ENCODE data around the gene PGA5.
A peak's percentile ranks its signal among the peaks of the same experiment; 100 is the strongest.
"Not testable (repeated sequence)": the region's sequence is repeated elsewhere in the genome, so short reads cannot be mapped to it uniquely, and the experiment has no call there.

Gene PGA5

GRCh38 chr11:61248071-61248470, 7.1 kb downstream of the PGA5 start:
- not testable (repeated sequence) for H3K4me1 Mint-ChIP-seq; DNase-seq (ENCODE audit: low spot score in 2 of 2); H3K36me3 Mint-ChIP-seq; H3K27ac Mint-ChIP-seq; H3K9me3 Mint-ChIP-seq; H3K4me3 Mint-ChIP-seq; ATAC-seq

DNA sequence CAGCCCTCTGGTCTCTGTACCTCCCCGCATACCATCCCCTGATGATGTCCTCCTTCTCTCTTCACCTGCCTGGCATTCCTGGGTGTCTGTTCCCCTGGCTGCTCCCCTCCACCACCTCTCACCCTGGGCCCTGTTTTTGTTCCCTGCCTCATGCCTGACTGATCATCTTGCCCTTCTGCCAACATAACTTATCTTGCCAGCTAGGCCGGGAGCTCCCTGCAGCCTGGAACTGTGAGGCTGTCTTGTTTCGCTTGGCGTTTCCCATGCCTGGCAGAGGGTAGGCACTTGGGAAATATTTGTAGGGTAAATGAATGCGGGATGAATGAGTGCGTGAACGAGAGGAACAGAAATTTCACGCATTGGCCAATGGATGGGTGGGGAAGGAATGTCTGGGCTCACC, 8.2 kb downstream of the PGA5 start:
- H3K9me3 Mint-ChIP-seq; H3K36me3 Mint-ChIP-seq; H3K4me1 Mint-ChIP-seq; ATAC-seq; DNase-seq (ENCODE audit: low spot score in 2 of 2); H3K4me3 Mint-ChIP-seq; H3K27ac Mint-ChIP-seq: not testable (repeated sequence)

DNA sequence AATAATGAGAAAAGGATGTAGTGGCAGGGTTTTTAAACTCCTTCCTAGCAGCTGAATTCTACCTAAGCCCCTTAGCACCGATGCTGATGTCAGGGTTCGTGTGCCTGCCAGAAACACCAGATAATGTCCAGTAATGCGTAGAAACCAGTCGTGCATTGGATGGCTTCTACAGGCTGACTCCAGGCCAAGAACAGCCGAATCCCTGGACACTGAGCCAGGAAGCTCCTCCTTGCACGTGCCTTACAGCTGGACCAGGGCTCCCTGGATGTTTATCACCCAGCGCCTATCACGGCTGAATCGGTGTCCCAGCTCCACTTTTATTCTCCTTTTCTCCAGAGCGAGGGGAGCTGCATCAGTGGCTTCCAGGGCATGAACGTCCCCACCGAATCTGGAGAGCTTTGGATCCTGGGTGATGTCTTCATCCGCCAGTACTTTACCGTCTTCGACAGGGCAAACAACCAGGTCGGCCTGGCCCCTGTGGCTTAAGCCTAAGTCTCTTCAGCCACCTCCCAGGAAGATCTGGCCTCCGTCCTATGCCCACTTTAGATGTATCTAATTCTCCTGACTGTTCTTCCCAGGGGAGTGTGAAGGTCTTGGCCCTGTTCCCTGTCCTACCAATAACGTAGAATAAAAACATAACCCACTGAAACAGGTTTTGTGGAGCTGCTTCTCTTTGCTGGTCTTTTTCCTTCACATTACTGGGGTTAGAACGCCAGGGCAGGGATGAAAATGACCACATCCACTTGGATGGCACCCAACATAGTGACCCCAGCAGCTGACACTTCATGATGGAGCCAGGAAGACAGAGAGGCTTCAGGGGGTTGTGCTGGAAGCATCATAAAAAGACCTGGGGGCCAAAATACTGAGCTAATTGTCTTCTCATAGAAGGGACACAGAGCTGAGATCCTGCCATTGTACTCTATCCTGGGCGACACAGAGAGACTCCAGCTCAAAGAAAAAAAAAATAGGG, 10.1 kb downstream of the PGA5 start:
- DNase-seq (ENCODE audit: low spot score in 2 of 2); H3K36me3 Mint-ChIP-seq; H3K4me3 Mint-ChIP-seq; ATAC-seq; H3K9me3 Mint-ChIP-seq; H3K27ac Mint-ChIP-seq; H3K4me1 Mint-ChIP-seq: not testable (repeated sequence)

GRCh38 chr11:61252332-61252731, 11.4 kb downstream of the PGA5 start:
- not testable (repeated sequence) for H3K4me3 Mint-ChIP-seq; H3K36me3 Mint-ChIP-seq; DNase-seq (ENCODE audit: low spot score in 2 of 2); H3K4me1 Mint-ChIP-seq; ATAC-seq; H3K9me3 Mint-ChIP-seq; H3K27ac Mint-ChIP-seq

- H3K27ac Mint-ChIP-seq, result no peak overlapping the region
- H3K4me3 Mint-ChIP-seq, result no peak overlapping the region
- H3K9me3 Mint-ChIP-seq, result no peaks in the 10 kb centered on the region
- peaks cover 7% of the 10 kb centered on the region for H3K4me1 Mint-ChIP-seq
- no peaks in the 10 kb centered on the region for H3K36me3 Mint-ChIP-seq
- peak; percentile 57 to 86 for DNase-seq (ENCODE audit: low spot score in 2 of 2)
- ATAC-seq, result peak; percentile 84
These were observed 13.5 kb downstream of the PGA5 start for GRCh38 chr11:61254403-61255025.

DNA sequence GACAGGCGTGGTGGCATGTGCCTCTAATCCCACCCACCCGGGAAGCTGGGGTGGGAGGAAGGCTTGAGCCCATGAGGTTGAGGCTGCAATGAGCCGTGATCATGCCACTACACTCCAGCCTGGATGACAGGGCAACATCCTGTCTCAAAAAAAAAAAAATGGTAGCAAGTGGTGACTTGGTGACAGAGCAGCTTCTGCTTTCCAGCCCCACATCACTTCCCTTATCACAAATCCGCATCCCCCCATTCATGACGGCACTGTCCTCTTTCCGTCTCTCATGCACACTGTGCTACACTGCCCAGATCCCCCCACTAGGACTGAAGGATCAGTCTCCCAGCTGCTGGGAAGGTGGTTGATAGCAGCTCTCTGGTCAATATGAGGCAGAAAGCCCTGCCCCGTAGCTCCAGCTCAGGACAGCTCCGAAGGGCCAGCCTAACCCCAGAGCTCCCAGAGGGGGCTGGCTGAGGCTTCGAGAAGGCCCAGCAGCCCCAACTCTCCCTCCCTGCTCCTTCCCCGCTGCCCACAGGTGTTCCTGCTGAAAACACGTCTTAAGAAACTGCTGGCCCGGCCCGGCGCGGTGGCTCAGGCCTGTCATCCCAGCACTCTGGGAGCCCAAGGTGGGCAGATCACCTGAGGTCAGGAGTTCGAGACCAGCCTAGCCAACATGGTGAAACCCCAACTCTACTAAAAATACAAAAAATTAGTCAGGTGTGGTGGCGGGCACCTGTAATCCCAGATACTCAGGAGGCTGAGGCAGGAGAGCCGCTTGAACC, 15.9 kb downstream of the PGA5 start:
- ATAC-seq, result no peak
- Mint-ChIP-seq H3K4me3 (no peak overlapping the region), H3K9me3 (no peaks in the 10 kb centered on the region), H3K36me3 (no peaks in the 10 kb centered on the region), H3K4me1 (peaks cover 7% of the 10 kb centered on the region), H3K27ac (no peak overlapping the region)
- DNase-seq (ENCODE audit: low spot score in 2 of 2), result no peak

DNA sequence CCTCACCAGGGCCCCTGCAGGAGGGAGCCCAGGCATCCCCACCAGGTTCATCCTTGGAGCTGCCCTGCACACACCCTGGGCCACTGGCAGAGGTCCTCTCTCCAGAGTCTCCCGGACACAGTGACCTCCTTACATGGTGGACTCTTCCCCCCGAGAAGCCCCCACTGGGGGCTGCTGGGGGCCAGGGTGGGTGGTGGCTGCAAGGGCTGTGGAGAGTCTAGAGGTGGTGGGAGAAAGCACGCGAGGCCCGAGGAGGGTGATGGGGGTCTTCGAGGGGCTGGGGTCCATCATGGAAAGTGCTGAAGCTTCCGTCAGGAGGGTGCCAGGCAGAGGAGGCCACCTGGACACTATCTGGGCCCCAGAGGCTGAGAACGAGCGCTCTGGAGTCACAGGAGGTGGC, 17.6 kb downstream of the PGA5 start:
- H3K36me3 Mint-ChIP-seq, result no peaks in the 10 kb centered on the region
- peaks cover 7% of the 10 kb centered on the region for H3K4me1 Mint-ChIP-seq
- ATAC-seq (no peak), DNase-seq (ENCODE audit: low spot score in 2 of 2) (no peak)
- no peak overlapping the region for H3K27ac Mint-ChIP-seq
- H3K4me3 Mint-ChIP-seq, result no peak overlapping the region
- no peaks in the 10 kb centered on the region for H3K9me3 Mint-ChIP-seq

- Mint-ChIP-seq H3K9me3 (no peaks in the 10 kb centered on the region), H3K4me3 (no peak overlapping the region), H3K27ac (no peak overlapping the region), H3K36me3 (no peaks in the 10 kb centered on the region), H3K4me1 (peaks cover 5% of the 10 kb centered on the region)
- ATAC-seq (no peak), DNase-seq (ENCODE audit: low spot score in 2 of 2) (no peak)
These were observed 18.4 kb downstream of the PGA5 start for GRCh38 chr11:61259363-61259762.

GRCh38 chr11:61264371-61264770, 23.4 kb downstream of the PGA5 start:
- no peaks in the 10 kb centered on the region for H3K36me3 Mint-ChIP-seq
- H3K4me3 Mint-ChIP-seq, result no peak overlapping the region
- no peak overlapping the region for H3K27ac Mint-ChIP-seq
- ATAC-seq (no peak), DNase-seq (ENCODE audit: low spot score in 2 of 2) (no peak)
- H3K9me3 Mint-ChIP-seq, result no peaks in the 10 kb centered on the region
- H3K4me1 Mint-ChIP-seq, result no peaks in the 10 kb centered on the region

DNA sequence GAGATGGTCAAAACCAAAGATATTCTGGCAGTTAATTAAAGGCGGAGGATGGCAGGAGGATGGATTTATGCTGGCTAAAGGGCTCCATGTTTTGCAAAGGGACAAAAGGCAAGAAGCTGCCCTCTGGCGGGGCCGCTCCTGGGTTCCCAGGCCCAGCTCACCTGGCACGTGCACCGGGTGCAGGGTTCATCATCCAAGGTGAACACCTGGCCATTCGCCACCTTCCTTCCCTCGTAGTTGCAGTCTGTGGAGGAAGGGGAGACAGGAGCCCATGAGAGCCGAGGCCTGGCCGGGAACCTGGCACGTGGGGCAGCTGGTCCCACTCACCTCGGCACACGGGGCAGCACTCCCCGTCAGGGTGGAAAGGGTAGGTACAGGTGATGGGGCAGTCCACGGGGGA, 23.8 kb downstream of the PGA5 start:
- H3K4me1 Mint-ChIP-seq, result no peaks in the 10 kb centered on the region
- H3K27ac Mint-ChIP-seq, result no peak overlapping the region
- no peaks in the 10 kb centered on the region for H3K36me3 Mint-ChIP-seq
- ATAC-seq, result no peak
- H3K4me3 Mint-ChIP-seq, result no peak overlapping the region
- DNase-seq (ENCODE audit: low spot score in 2 of 2), result no peak
- no peaks in the 10 kb centered on the region for H3K9me3 Mint-ChIP-seq

- ATAC-seq (no peak), DNase-seq (ENCODE audit: low spot score in 2 of 2) (no peak)
- Mint-ChIP-seq H3K4me3 (no peak overlapping the region), H3K9me3 (no peaks in the 10 kb centered on the region), H3K36me3 (no peaks in the 10 kb centered on the region), H3K4me1 (no peaks in the 10 kb centered on the region), H3K27ac (no peak overlapping the region)
These were observed 24.4 kb downstream of the PGA5 start for GRCh38 chr11:61265357-61265756.

GRCh38 chr11:61266602-61267001, 25.6 kb downstream of the PGA5 start:
- Mint-ChIP-seq H3K27ac (no peak overlapping the region), H3K4me1 (no peaks in the 10 kb centered on the region), H3K9me3 (no peaks in the 10 kb centered on the region), H3K36me3 (no peaks in the 10 kb centered on the region), H3K4me3 (no peak overlapping the region)
- ATAC-seq (no peak), DNase-seq (ENCODE audit: low spot score in 2 of 2) (no peak)

DNA sequence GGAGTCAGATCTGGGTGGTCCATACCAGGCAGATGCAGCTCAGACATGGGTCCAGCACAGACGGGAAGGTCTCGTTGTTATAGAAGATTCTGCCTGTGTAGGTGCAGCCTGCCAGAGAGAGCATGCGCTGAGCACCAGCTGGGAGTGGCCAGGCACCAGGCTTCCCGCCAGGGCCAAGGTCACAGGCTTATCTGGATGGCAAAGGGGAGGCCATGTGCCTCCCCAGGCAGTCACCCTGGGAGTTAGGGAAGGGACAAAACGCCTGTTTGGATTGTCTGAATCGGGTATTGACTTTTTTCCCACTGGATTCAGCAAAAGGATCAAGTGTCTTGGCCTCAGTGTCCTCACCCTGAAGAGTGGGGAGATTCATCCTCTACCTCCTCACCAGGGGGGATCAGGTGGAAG, 26.5 kb downstream of the PGA5 start:
- H3K9me3 Mint-ChIP-seq, result no peaks in the 10 kb centered on the region
- H3K36me3 Mint-ChIP-seq, result no peaks in the 10 kb centered on the region
- DNase-seq (ENCODE audit: low spot score in 2 of 2) (no peak), ATAC-seq (no peak)
- no peak overlapping the region for H3K4me3 Mint-ChIP-seq
- H3K4me1 Mint-ChIP-seq, result no peaks in the 10 kb centered on the region
- no peak overlapping the region for H3K27ac Mint-ChIP-seq

- Mint-ChIP-seq H3K4me3 (no peak overlapping the region), H3K4me1 (no peaks in the 10 kb centered on the region), H3K27ac (no peak overlapping the region), H3K36me3 (no peaks in the 10 kb centered on the region), H3K9me3 (no peaks in the 10 kb centered on the region)
- DNase-seq (ENCODE audit: low spot score in 2 of 2) (no peak), ATAC-seq (no peak)
These were observed 27.7 kb downstream of the PGA5 start for GRCh38 chr11:61268588-61269250.

Measured in stimulated activated effector memory CD8-positive, alpha-beta T cell treated with anti-CD3 and anti-CD28 coated beads, Interleukin-12 subunit alpha, Interleukin-12 subunit beta, amount 100 ng/mL, for 72 hours (primary cell).